Measurements from ENCODE around the gene PTGER4. TPM values are rescaled to one million over a fixed set of nuclear protein-coding genes. Genes with fewer than 3 reads are reported as not detected.
A peak's percentile ranks its signal among the peaks of the same experiment; 100 is the strongest.
"Not testable (repeated sequence)": the region's sequence is repeated elsewhere in the genome, so short reads cannot be mapped to it uniquely, and the experiment has no call there.

Gene PTGER4
- 8.0 and 12.0 TPM in 2 replicates for total RNA-seq (ENCODE audit: low replicate concordance)
- long read RNA-seq, transcript PTGER4-201 (3 exons, 3,848 nt): major isoform, 10 of 18 reads
- long read RNA-seq, partial matches to known transcripts: 0 of 18 reads
- long read RNA-seq, other reads (novel, unspliced or antisense): 6 of 18 reads

GRCh38 chr5:40679913-40680681 lies at the start of gene PTGER4:
TSS of gene PTGER4 (plus strand) at chr5:40679915. CDS start at chr5:40680994, 1,079 bp downstream.
- Mint-ChIP-seq H3K27me3 (peaks cover 63% of the 10 kb centered on the region), H3K36me3 (peaks cover 5% of the 10 kb centered on the region), H3K4me3 (peak within 1 kb of the TSS; percentile 92), H3K4me1 (ENCODE audit: unreplicated experiment) (peaks cover 29% of the 10 kb centered on the region), H3K27ac (peak within 1 kb of the TSS; percentile 86), H3K9me3 (no peaks in the 10 kb centered on the region)
- no peak for TF ChIP-seq CTCF (conservative IDR thresholded peaks at IDR 0.05)
- DNase-seq (ENCODE audit: extremely low spot score, unreplicated experiment): no peak

GRCh38 chr5:40630126-40630525 lies 49.6 kb upstream of the PTGER4 start:
- no peak for DNase-seq (ENCODE audit: extremely low spot score, unreplicated experiment)
- Mint-ChIP-seq H3K36me3 (no peaks in the 10 kb centered on the region), H3K27ac (no peak overlapping the region), H3K27me3 (no peaks in the 10 kb centered on the region), H3K9me3 (no peaks in the 10 kb centered on the region), H3K4me3 (no peak overlapping the region), H3K4me1 (ENCODE audit: unreplicated experiment) (no peaks in the 10 kb centered on the region)
- no peak for TF ChIP-seq CTCF (conservative IDR thresholded peaks at IDR 0.05)

- no peaks in the 10 kb centered on the region for H3K36me3 Mint-ChIP-seq
- H3K9me3 Mint-ChIP-seq: no peaks in the 10 kb centered on the region
- no peaks in the 10 kb centered on the region for H3K27me3 Mint-ChIP-seq
- no peak overlapping the region for H3K4me3 Mint-ChIP-seq
- no peak for TF ChIP-seq CTCF (conservative IDR thresholded peaks at IDR 0.05)
- H3K27ac Mint-ChIP-seq: no peak overlapping the region
- H3K4me1 Mint-ChIP-seq (ENCODE audit: unreplicated experiment): no peaks in the 10 kb centered on the region
- no peak for DNase-seq (ENCODE audit: extremely low spot score, unreplicated experiment)
These were observed 48.5 kb upstream of the PTGER4 start for GRCh38 chr5:40631236-40631635.

- Mint-ChIP-seq H3K36me3 (no peaks in the 10 kb centered on the region), H3K4me1 (ENCODE audit: unreplicated experiment) (no peaks in the 10 kb centered on the region), H3K4me3 (no peak overlapping the region), H3K27ac (no peak overlapping the region), H3K27me3 (no peaks in the 10 kb centered on the region), H3K9me3 (no peaks in the 10 kb centered on the region)
- no peak for DNase-seq (ENCODE audit: extremely low spot score, unreplicated experiment)
- no peak for TF ChIP-seq CTCF (conservative IDR thresholded peaks at IDR 0.05)
These were observed 45.6 kb upstream of the PTGER4 start for GRCh38 chr5:40634154-40634553.

GRCh38 chr5:40634593-40634992 lies 45.1 kb upstream of the PTGER4 start:
- H3K4me1 Mint-ChIP-seq (ENCODE audit: unreplicated experiment): no peaks in the 10 kb centered on the region

GRCh38 chr5:40639531-40639930 lies 40.2 kb upstream of the PTGER4 start:
- H3K4me3 Mint-ChIP-seq; H3K4me1 Mint-ChIP-seq (ENCODE audit: unreplicated experiment); H3K9me3 Mint-ChIP-seq; H3K27me3 Mint-ChIP-seq; DNase-seq (ENCODE audit: extremely low spot score, unreplicated experiment); H3K27ac Mint-ChIP-seq; H3K36me3 Mint-ChIP-seq: not testable (repeated sequence)

More at GRCh38 chr5:40634593-40634992, 45.1 kb upstream of the PTGER4 start:
- Mint-ChIP-seq H3K9me3 (no peaks in the 10 kb centered on the region), H3K4me3 (no peak overlapping the region), H3K27ac (no peak overlapping the region), H3K27me3 (no peaks in the 10 kb centered on the region), H3K36me3 (no peaks in the 10 kb centered on the region)
- no peak for TF ChIP-seq CTCF (conservative IDR thresholded peaks at IDR 0.05)
- no peak for DNase-seq (ENCODE audit: extremely low spot score, unreplicated experiment)

Measured in type B pancreatic cell (in vitro differentiated cells).